ENCODE measurements around the gene VSTM2L.

The VSTM2L gene

GRCh38 chr20:37890643-37891042, 12.3 kb upstream of the VSTM2L start:
- TF ChIP-seq CTCF (conservative IDR thresholded peaks at IDR 0.05; ENCODE audit: low read depth, low read length) = no peak
- H3K27ac ChIP-seq = no peak overlapping the region
- H3K4me3 ChIP-seq (IDR thresholded peaks at IDR 0.05; ENCODE audit: insufficient read depth, low read depth, low read length) = no peak overlapping the region
- no peaks in the 10 kb centered on the region for H3K36me3 ChIP-seq (ENCODE audit: insufficient read depth)
- no peaks in the 10 kb centered on the region for H3K79me2 ChIP-seq (ENCODE audit: insufficient read depth, low read depth)
- no peak overlapping the region for H3K9ac ChIP-seq
- H2AFZ ChIP-seq (ENCODE audit: low read depth) = no peak overlapping the region
- H3K27me3 ChIP-seq (ENCODE audit: insufficient read depth, low read depth) = no peaks in the 10 kb centered on the region; the same call in 1 of the 2 replicates
- H3K4me2 ChIP-seq = no peak overlapping the region
- H3K4me1 ChIP-seq (ENCODE audit: low read depth, poor library complexity, severe bottlenecking) = no peaks in the 10 kb centered on the region
- no peaks in the 10 kb centered on the region for H4K20me1 ChIP-seq (ENCODE audit: insufficient read depth)

- Histone ChIP-seq H3K27ac (no peak overlapping the region), H3K79me2 (ENCODE audit: insufficient read depth, low read depth) (no peaks in the 10 kb centered on the region), H3K4me1 (ENCODE audit: low read depth, poor library complexity, severe bottlenecking) (no peaks in the 10 kb centered on the region), H3K4me2 (no peak overlapping the region), H4K20me1 (ENCODE audit: insufficient read depth) (no peaks in the 10 kb centered on the region), H3K9ac (no peak overlapping the region), H3K36me3 (ENCODE audit: insufficient read depth) (no peaks in the 10 kb centered on the region), H3K27me3 (ENCODE audit: insufficient read depth, low read depth) (no peaks in the 10 kb centered on the region; the same call in 1 of the 2 replicates), H3K4me3 (IDR thresholded peaks at IDR 0.05; ENCODE audit: insufficient read depth, low read depth, low read length) (no peak overlapping the region), H2AFZ (ENCODE audit: low read depth) (no peak overlapping the region)
- TF ChIP-seq CTCF (conservative IDR thresholded peaks at IDR 0.05; ENCODE audit: low read depth, low read length) = no peak
These were observed 10.9 kb upstream of the VSTM2L start for GRCh38 chr20:37892001-37892400.

DNA sequence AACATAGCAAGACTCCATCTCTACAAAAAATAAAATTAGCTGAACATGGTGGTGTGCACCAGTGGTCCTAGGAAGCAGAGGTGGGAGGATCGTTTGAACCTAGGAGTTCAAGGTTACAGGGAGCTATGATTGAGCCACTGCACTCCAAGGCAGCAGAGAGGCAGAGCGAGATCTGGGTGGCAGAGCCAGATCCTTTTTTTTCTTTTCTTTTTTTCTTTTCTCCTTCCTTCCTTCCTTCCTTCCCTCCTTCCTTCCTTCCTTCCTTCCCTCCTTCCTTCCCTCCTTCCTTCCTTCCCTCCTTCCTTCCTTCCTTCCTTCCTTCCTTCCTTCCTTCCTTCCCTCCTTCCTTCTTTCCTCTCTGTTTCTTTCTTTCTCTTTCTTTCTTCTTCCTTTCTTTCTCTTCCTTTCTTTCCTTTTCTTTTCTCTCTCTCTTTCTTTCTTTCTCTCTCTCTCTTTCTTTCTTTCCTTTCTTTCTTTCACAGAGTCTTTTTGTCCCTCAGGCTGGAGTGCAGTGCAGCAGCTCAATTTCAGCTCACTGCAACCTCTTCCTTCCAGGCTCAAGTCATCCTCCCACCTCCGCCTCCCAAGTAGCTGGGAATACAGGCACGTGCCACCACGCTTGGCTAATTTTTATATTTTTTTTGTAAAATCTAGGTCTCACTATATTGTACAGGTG, 9.2 kb upstream of the VSTM2L start:
- no peak for TF ChIP-seq CTCF (conservative IDR thresholded peaks at IDR 0.05; ENCODE audit: low read depth, low read length)
- no peaks in the 10 kb centered on the region for H4K20me1 ChIP-seq (ENCODE audit: insufficient read depth)
- H3K4me1 ChIP-seq (ENCODE audit: low read depth, poor library complexity, severe bottlenecking) = no peaks in the 10 kb centered on the region

DNA sequence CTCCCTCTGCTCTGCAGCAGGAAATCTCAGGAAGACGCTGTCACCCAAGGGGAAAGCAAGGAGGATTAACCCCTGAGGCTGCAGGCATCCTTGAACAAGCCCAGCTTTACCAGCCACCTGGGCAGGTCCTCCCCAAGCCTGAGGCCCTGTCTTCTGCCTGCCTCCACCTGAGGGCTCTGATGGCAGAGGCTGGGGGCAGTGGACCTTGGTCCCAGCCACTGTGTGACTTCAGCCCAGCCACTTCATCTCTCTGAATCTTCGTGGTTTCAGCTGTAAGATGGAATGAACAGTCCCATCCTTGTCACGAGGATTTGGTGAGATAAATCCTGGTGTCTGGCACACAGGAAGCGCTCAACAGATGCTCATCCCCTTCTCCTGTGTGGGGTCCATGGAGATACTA, 8.5 kb upstream of the VSTM2L start:
- no peak for TF ChIP-seq CTCF (conservative IDR thresholded peaks at IDR 0.05; ENCODE audit: low read depth, low read length)
- H3K4me3 ChIP-seq (IDR thresholded peaks at IDR 0.05; ENCODE audit: insufficient read depth, low read depth, low read length) = no peak overlapping the region
- H3K36me3 ChIP-seq (ENCODE audit: insufficient read depth) = no peaks in the 10 kb centered on the region
- H4K20me1 ChIP-seq (ENCODE audit: insufficient read depth) = no peaks in the 10 kb centered on the region
- H2AFZ ChIP-seq (ENCODE audit: low read depth) = no peak overlapping the region
- no peaks in the 10 kb centered on the region for H3K79me2 ChIP-seq (ENCODE audit: insufficient read depth, low read depth)
- no peak overlapping the region for H3K4me2 ChIP-seq
- H3K27me3 ChIP-seq (ENCODE audit: insufficient read depth, low read depth) = no peaks in the 10 kb centered on the region; the same call in 1 of the 2 replicates
- no peak overlapping the region for H3K9ac ChIP-seq
- H3K27ac ChIP-seq = no peak overlapping the region
- no peaks in the 10 kb centered on the region for H3K4me1 ChIP-seq (ENCODE audit: low read depth, poor library complexity, severe bottlenecking)

More for the DNA sequence above, 9.2 kb upstream of the VSTM2L start:
- no peaks in the 10 kb centered on the region for H3K36me3 ChIP-seq (ENCODE audit: insufficient read depth)
- H3K4me2 ChIP-seq = no peak overlapping the region
- H2AFZ ChIP-seq (ENCODE audit: low read depth) = no peak overlapping the region
- no peak overlapping the region for H3K4me3 ChIP-seq (IDR thresholded peaks at IDR 0.05; ENCODE audit: insufficient read depth, low read depth, low read length)
- H3K9ac ChIP-seq = no peak overlapping the region
- H3K27ac ChIP-seq = no peak overlapping the region
- no peaks in the 10 kb centered on the region for H3K79me2 ChIP-seq (ENCODE audit: insufficient read depth, low read depth)
- no peaks in the 10 kb centered on the region; the same call in 1 of the 2 replicates for H3K27me3 ChIP-seq (ENCODE audit: insufficient read depth, low read depth)
